Adipocyte (in vitro differentiated cells): ENCODE data around the gene PIERCE2.
"Not testable (repeated sequence)": the region's sequence is repeated elsewhere in the genome, so short reads cannot be mapped to it uniquely, and the experiment has no call there.

ENCODE experiments used
- DNase-seq: peaks from one replicate; pipeline ENCODE4 v3.0.0-alpha.2; 2015; ENCODE audit warnings: low read depth
- H3K27me3 ChIP-seq: replicated peaks from 2 replicates; pipeline ENCODE4 v1.7.0; 2013; ENCODE audit warnings: mild to moderate bottlenecking, low read length, moderate library complexity; ENCODE audit not compliant: control insufficient read depth, insufficient read depth
- H3K36me3 ChIP-seq: 2 replicates; pipeline ENCODE4 v1.7.0; 2013; ENCODE audit warnings: low read length, mild to moderate bottlenecking, moderate library complexity; ENCODE audit not compliant: control insufficient read depth, insufficient read depth, severe bottlenecking
- H3K4me1 ChIP-seq: 2 replicates; pipeline ENCODE4 v1.7.0; 2013; ENCODE audit warnings: mild to moderate bottlenecking, low read length, moderate library complexity; ENCODE audit not compliant: control insufficient read depth, insufficient read depth
- H3K4me3 ChIP-seq: 2 replicates; pipeline ENCODE4 v1.7.0; 2013; ENCODE audit warnings: mild to moderate bottlenecking, low read length, moderate library complexity
- H3K9ac ChIP-seq: 2 replicates; pipeline ENCODE4 v1.7.0; 2013; ENCODE audit warnings: mild to moderate bottlenecking, low read length, moderate library complexity
- H3K9me3 ChIP-seq: 2 replicates; pipeline ENCODE4 v1.7.0; 2013; ENCODE audit warnings: mild to moderate bottlenecking, low read length, moderate library complexity; ENCODE audit not compliant: control insufficient read depth

PIERCE2 gene

GRCh38 chr15:55434989-55435825, 26.9 kb downstream of the PIERCE2 start:
- no peaks in the 10 kb centered on the region for H3K9me3 ChIP-seq
- H3K4me3 ChIP-seq: no peak overlapping the region
- H3K27me3 ChIP-seq: no peaks in the 10 kb centered on the region
- DNase-seq: peak; percentile 86
- H3K4me1 ChIP-seq: no peaks in the 10 kb centered on the region
- H3K9ac ChIP-seq: no peak overlapping the region
- H3K36me3 ChIP-seq: no peaks in the 10 kb centered on the region

GRCh38 chr15:55443141-55443540, 34.8 kb downstream of the PIERCE2 start:
- DNase-seq, H3K27me3 ChIP-seq, H3K4me1 ChIP-seq, H3K9ac ChIP-seq, H3K4me3 ChIP-seq, H3K9me3 ChIP-seq, H3K36me3 ChIP-seq: not testable (repeated sequence)

GRCh38 chr15:55445936-55446335, 37.6 kb downstream of the PIERCE2 start:
- not testable (repeated sequence) for DNase-seq, H3K9me3 ChIP-seq, H3K36me3 ChIP-seq, H3K4me3 ChIP-seq, H3K9ac ChIP-seq, H3K27me3 ChIP-seq, H3K4me1 ChIP-seq

GRCh38 chr15:55446379-55447029, 38.2 kb downstream of the PIERCE2 start:
- H3K4me1 ChIP-seq, H3K9ac ChIP-seq, H3K4me3 ChIP-seq, H3K27me3 ChIP-seq, DNase-seq, H3K36me3 ChIP-seq, H3K9me3 ChIP-seq: not testable (repeated sequence)

GRCh38 chr15:55447030-55447394, 38.7 kb downstream of the PIERCE2 start:
- not testable (repeated sequence) for H3K36me3 ChIP-seq, H3K4me3 ChIP-seq, H3K9ac ChIP-seq, DNase-seq, H3K9me3 ChIP-seq, H3K27me3 ChIP-seq, H3K4me1 ChIP-seq

- Histone ChIP-seq H3K4me1 (no peaks in the 10 kb centered on the region), H3K9me3 (peaks cover 4% of the 10 kb centered on the region), H3K27me3 (no peaks in the 10 kb centered on the region), H3K4me3 (no peak overlapping the region), H3K9ac (no peak overlapping the region), H3K36me3 (no peaks in the 10 kb centered on the region)
- no peak for DNase-seq
These were observed 49.2 kb downstream of the PIERCE2 start for GRCh38 chr15:55457401-55458022.

GRCh38 chr15:55461447-55461846, 53.2 kb downstream of the PIERCE2 start:
- Histone ChIP-seq H3K36me3 (no peaks in the 10 kb centered on the region), H3K27me3 (no peaks in the 10 kb centered on the region), H3K9me3 (peaks cover 4% of the 10 kb centered on the region), H3K9ac (no peak overlapping the region), H3K4me1 (no peaks in the 10 kb centered on the region), H3K4me3 (no peak overlapping the region)
- no peak for DNase-seq

GRCh38 chr15:55468321-55468720, 60.0 kb downstream of the PIERCE2 start:
- H3K9ac ChIP-seq: no peak overlapping the region
- no peaks in the 10 kb centered on the region for H3K27me3 ChIP-seq
- no peak overlapping the region for H3K4me3 ChIP-seq
- H3K36me3 ChIP-seq: no peaks in the 10 kb centered on the region
- H3K9me3 ChIP-seq: no peaks in the 10 kb centered on the region
- no peaks in the 10 kb centered on the region for H3K4me1 ChIP-seq
- DNase-seq: no peak
